Esophagus muscularis mucosa (tissue), 4 donors: Measurements from ENCODE around the gene EFCAB12. TPM values are rescaled to one million over a fixed set of nuclear protein-coding genes. Genes with fewer than 3 reads are reported as not detected.

Experiments used
- DNase-seq: peaks from one replicate; pipeline ENCODE4 v3.0.0-alpha.2; 2017; ENCODE audit errors: extremely low spot score
- H3K27ac ChIP-seq, 4 donors: fragments of 200-600 bp; sonication (generic); replicated peaks in 1 of 4; 1 replicate in 3 of 4; 2 replicates in 1 of 4; pipeline ENCODE4 v1.5.1; 2016 to 2019; ENCODE audit warnings: mild to moderate bottlenecking in 1 of 4
- H3K27me3 ChIP-seq, 4 donors: fragments of 200-600 bp; sonication (generic); one replicate each; pipeline versions ENCODE4 v1.5.1 to v1.6.0; 2016 to 2019
- H3K36me3 ChIP-seq, 4 donors: fragments of 200-600 bp; sonication (generic); one replicate each; pipeline ENCODE4 v1.5.1; 2016 to 2019
- H3K4me1 ChIP-seq, 4 donors: fragments of 200-600 bp; sonication (generic); one replicate each; pipeline ENCODE4 v1.5.1; 2016 to 2019
- H3K4me3 ChIP-seq, 4 donors: fragments of 200-600 bp; sonication (generic); 1 replicate in 2 of 4; 2 replicates in 2 of 4; pipeline ENCODE4 v1.5.1; 2016 to 2019; ENCODE audit warnings: mild to moderate bottlenecking in 4 of 4, moderate library complexity in 1 of 4
- H3K9me3 ChIP-seq, 4 donors: fragments of 200-600 bp; sonication (generic); 1 replicate in 3 of 4; 2 replicates in 1 of 4; pipeline ENCODE4 v1.5.1; 2016 to 2019
- CTCF ChIP-seq, 3 experiments: fragments of 200-600 bp in 2 of 3; fragments of 450-650 bp in 1 of 3; sonication (generic) in 2 of 3; IDR thresholded peaks; one replicate each; pipeline ENCODE4 v1.5.1; 2017 to 2019; ENCODE audit warnings: antibody characterized with exemption in 3 of 3, mild to moderate bottlenecking in 2 of 3, moderate library complexity in 1 of 3
- EP300 ChIP-seq: sonication (generic); formaldehyde crosslinking; IDR thresholded peaks from one replicate; pipeline ENCODE4 v1.6.1; 2017; ENCODE audit warnings: antibody characterized with exemption
- POLR2A ChIP-seq: fragments of 450-650 bp; IDR thresholded peaks from one replicate; pipeline ENCODE4 v1.6.1; 2017; ENCODE audit warnings: antibody characterized with exemption, moderate library complexity, mild to moderate bottlenecking, low read depth
- POLR2AphosphoS5 ChIP-seq, 2 donors: sonication (generic); formaldehyde crosslinking; IDR thresholded peaks; one replicate each; pipeline ENCODE4 v1.6.1; 2017; ENCODE audit warnings: antibody characterized with exemption in 2 of 2
- WGBS: methylation state at CpG from one replicate; pipeline ENCODE4 v1.1.5; 2018; 5-methylcytosine and 5-hydroxymethylcytosine counted together
- intact Hi-C: fragments of 100-400 bp; cut with DNase I; formaldehyde crosslinking; loops from one replicate; pipeline ENCODE4 v1.15.1; 2023
- total RNA-seq, 4 donors: library from RNA; depleted of rRNA; stranded (reverse); fragments of >200 nt; gene quantifications; one replicate each; pipeline versions ENCODE4 v1.1.0 to v1.2.1, GENCODE V29; 2016

The EFCAB12 gene
- total RNA-seq, 4 donors from 2014 or later: 0.19 to 0.42 TPM; not detected in 2

GRCh38 chr3:129412542-129413198 lies 15.8 kb downstream of the EFCAB12 start:
- Histone ChIP-seq H3K27me3 (no peaks in the 10 kb centered on the region), H3K27ac (no peak overlapping the region), H3K4me3 (no peak overlapping the region), H3K36me3 (no peaks in the 10 kb centered on the region), H3K4me1 (peaks cover 0 to 6% (median 2%) of the 10 kb centered on the region in 4 donors), H3K9me3 (no peaks in the 10 kb centered on the region)
- intact Hi-C loops: no loop called here
- no peak for TF ChIP-seq POLR2A
- no peak for TF ChIP-seq CTCF (IDR thresholded peaks at IDR 0.05)
- no peak for TF ChIP-seq EP300
- TF ChIP-seq POLR2AphosphoS5 (IDR thresholded peaks at IDR 0.05): no peak
- 64% methylated on average over 6 of the region's 6 CpGs for WGBS
- DNase-seq: no peak

GRCh38 chr3:129410971-129411370 lies 17.5 kb downstream of the EFCAB12 start:
- intact Hi-C loops: no loop called here
- 82% methylated on average over 6 of the region's 17 CpGs for WGBS
- H3K27ac ChIP-seq: no peak overlapping the region
- no peaks in the 10 kb centered on the region for H3K9me3 ChIP-seq
- no peak for TF ChIP-seq EP300
- no peak for TF ChIP-seq POLR2AphosphoS5 (IDR thresholded peaks at IDR 0.05)
- TF ChIP-seq CTCF (IDR thresholded peaks at IDR 0.05): no peak
- TF ChIP-seq POLR2A: no peak
- no peaks in the 10 kb centered on the region for H3K4me1 ChIP-seq
- DNase-seq: no peak
- no peaks in the 10 kb centered on the region for H3K27me3 ChIP-seq
- no peak overlapping the region for H3K4me3 ChIP-seq
- no peaks in the 10 kb centered on the region for H3K36me3 ChIP-seq

GRCh38 chr3:129409541-129409940 lies 18.9 kb downstream of the EFCAB12 start:
- TF ChIP-seq POLR2AphosphoS5 (IDR thresholded peaks at IDR 0.05) (no peak), POLR2A (no peak), EP300 (no peak), CTCF (IDR thresholded peaks at IDR 0.05) (no peak)
- no peaks in the 10 kb centered on the region for H3K9me3 ChIP-seq
- H3K4me3 ChIP-seq: no peak overlapping the region
- DNase-seq: no peak
- no peak overlapping the region for H3K27ac ChIP-seq
- 100% methylated on average over 2 of the region's 2 CpGs for WGBS
- H3K4me1 ChIP-seq: no peaks in the 10 kb centered on the region
- intact Hi-C loops: no loop called here
- no peaks in the 10 kb centered on the region for H3K36me3 ChIP-seq
- no peaks in the 10 kb centered on the region for H3K27me3 ChIP-seq

- H3K4me1 ChIP-seq: peaks cover 0 to 4% (median 0%) of the 10 kb centered on the region in 4 donors
- H3K9me3 ChIP-seq: no peaks in the 10 kb centered on the region
- H3K27me3 ChIP-seq: no peaks in the 10 kb centered on the region
- intact Hi-C loops: no loop called here
- WGBS: 83% methylated on average over 3 of the region's 5 CpGs
- no peak for TF ChIP-seq POLR2A
- TF ChIP-seq CTCF (IDR thresholded peaks at IDR 0.05): no peak
- TF ChIP-seq POLR2AphosphoS5 (IDR thresholded peaks at IDR 0.05): no peak
- no peak for TF ChIP-seq EP300
- H3K27ac ChIP-seq: no peak overlapping the region
- H3K4me3 ChIP-seq: no peak overlapping the region
- no peaks in the 10 kb centered on the region for H3K36me3 ChIP-seq
- DNase-seq: no peak
Observed at GRCh38 chr3:129404610-129405009, 23.8 kb downstream of the EFCAB12 start.

GRCh38 chr3:129404130-129404529 lies 24.3 kb downstream of the EFCAB12 start:
- Histone ChIP-seq H3K27me3 (no peaks in the 10 kb centered on the region), H3K36me3 (no peaks in the 10 kb centered on the region), H3K4me1 (peaks cover 0 to 4% (median 0%) of the 10 kb centered on the region in 4 donors), H3K9me3 (no peaks in the 10 kb centered on the region), H3K27ac (no peak overlapping the region), H3K4me3 (no peak overlapping the region)
- 83% methylated on average over 7 of the region's 8 CpGs for WGBS
- no peak for DNase-seq
- no peak for TF ChIP-seq EP300
- no peak for TF ChIP-seq CTCF (IDR thresholded peaks at IDR 0.05)
- intact Hi-C loops: no loop called here
